GM18505 (cell line): ENCODE data around the gene HNRNPR.
"Not testable (repeated sequence)": the region's sequence is repeated elsewhere in the genome, so short reads cannot be mapped to it uniquely, and the experiment has no call there.

ENCODE experiments used
- ATAC-seq: cut with Tn5 transposase; IDR thresholded peaks from one replicate; pipeline ENCODE4 v1.9.1; 2021; ENCODE audit not compliant: unreplicated experiment
- POLR2A ChIP-seq: IDR thresholded peaks from 4 replicates; pipeline ENCODE4 v1.6.1; 2011; ENCODE audit warnings: borderline replicate concordance; ENCODE audit not compliant: insufficient read depth, insufficient read length; ENCODE audit errors: extremely low read depth

The HNRNPR gene

DNA sequence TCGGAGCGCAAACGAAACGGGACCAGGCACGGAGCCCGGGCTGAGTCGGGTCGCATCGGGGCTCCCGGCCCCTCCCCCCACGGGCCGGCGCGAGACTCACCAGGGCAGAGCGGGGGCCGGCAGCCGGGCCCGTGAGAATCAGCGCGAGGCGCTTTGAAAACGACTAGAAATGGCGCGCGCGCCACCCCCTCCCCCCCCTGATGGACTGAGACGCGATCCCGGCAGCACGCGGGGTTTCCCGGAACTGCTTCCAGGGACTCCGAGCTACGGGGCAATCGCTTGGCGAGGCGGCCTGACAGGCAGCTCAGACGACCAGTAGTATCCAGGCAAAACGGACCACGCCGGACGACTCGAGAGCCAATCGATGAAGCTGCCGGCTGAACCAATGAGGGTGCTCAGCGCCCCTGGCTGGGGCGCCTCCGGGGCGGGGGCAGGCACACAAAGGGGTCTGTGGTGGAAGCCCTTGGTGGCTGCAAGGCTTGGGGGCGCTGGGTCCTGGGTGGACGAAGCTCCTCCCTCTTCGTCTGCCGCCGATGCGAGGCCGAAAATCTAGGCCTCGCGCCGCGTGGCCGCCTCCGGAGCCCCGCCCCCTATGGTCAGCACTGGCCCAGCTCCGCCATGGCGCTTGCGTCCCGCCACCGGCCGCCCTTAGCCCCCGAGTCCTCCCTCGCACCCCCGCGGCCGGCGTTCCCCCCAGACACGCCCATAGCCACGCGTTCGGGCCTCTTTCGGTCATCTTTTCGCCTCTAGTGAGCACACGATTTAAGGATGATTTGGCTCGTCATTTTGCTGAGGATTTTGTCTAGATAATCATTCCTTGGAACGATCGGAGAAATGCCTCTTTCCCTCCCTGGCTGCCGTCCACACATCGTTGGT is at the start of gene HNRNPR:
Gene HNRNPR (minus strand): TSS at position 174 of the 876 bp plus-strand sequence. CDS start 3,276 bp downstream, outside the sequence.
- ATAC-seq, result peak; percentile 89
- TF ChIP-seq POLR2A, result peak; percentile 88

- ATAC-seq, result no peak
- no peak for TF ChIP-seq POLR2A
Measured at GRCh38 chr1:23393706-23394105, 49.6 kb upstream of the HNRNPR start.

GRCh38 chr1:23392125-23392855 is 48.2 kb upstream of the HNRNPR start:
- no peak for TF ChIP-seq POLR2A
- ATAC-seq, result no peak

- no peak for ATAC-seq
- TF ChIP-seq POLR2A, result no peak
Measured at GRCh38 chr1:23389837-23390321, 45.8 kb upstream of the HNRNPR start.

- no peak for ATAC-seq
- TF ChIP-seq POLR2A, result no peak
Measured at GRCh38 chr1:23387494-23387893, 43.4 kb upstream of the HNRNPR start.

GRCh38 chr1:23385119-23385621 is 41.1 kb upstream of the HNRNPR start:
- TF ChIP-seq POLR2A, result no peak
- no peak for ATAC-seq

- no peak for ATAC-seq
- no peak for TF ChIP-seq POLR2A
Measured at GRCh38 chr1:23384312-23385058, 40.4 kb upstream of the HNRNPR start.

- no peak for TF ChIP-seq POLR2A
- ATAC-seq, result no peak
Measured at GRCh38 chr1:23383577-23384311, 39.7 kb upstream of the HNRNPR start.

- no peak for TF ChIP-seq POLR2A
- ATAC-seq, result no peak
Measured at GRCh38 chr1:23381233-23381885, 37.3 kb upstream of the HNRNPR start.

GRCh38 chr1:23380719-23381118 is 36.6 kb upstream of the HNRNPR start:
- no peak for TF ChIP-seq POLR2A
- no peak for ATAC-seq

DNA sequence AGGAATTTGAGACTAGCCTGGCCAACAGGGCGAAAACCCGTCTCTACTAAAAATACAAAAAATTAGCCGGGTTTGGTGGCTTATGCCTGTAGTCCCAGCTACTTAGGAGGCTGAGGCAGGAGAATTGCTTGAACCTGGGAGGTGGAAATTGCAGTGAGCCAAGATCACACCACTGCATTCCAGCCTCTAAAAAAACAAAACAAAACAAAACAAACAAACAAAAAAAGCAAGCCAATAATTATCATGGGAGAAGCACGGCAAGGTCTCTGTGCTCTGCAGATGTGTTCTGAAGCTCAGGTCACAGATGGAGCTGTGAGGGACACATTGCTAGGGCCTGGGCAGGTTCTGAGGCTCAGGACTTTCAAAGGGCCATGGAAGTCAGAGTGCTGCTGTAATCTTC is 36.2 kb upstream of the HNRNPR start:
- ATAC-seq, result not testable (repeated sequence)
